Esophagus muscularis mucosa (tissue), 4 donors: ENCODE results near the gene PRR15L. TPM values are rescaled to one million over a fixed set of nuclear protein-coding genes. Genes with fewer than 3 reads are reported as not detected.

Experiments used
- DNase-seq: peaks from one replicate; pipeline ENCODE4 v3.0.0-alpha.2; 2017; ENCODE audit errors: extremely low spot score
- H3K27ac ChIP-seq, 4 donors: fragments of 200-600 bp; sonication (generic); replicated peaks in 1 of 4; 1 replicate in 3 of 4; 2 replicates in 1 of 4; pipeline ENCODE4 v1.5.1; 2016 to 2019; ENCODE audit warnings: mild to moderate bottlenecking in 1 of 4
- H3K27me3 ChIP-seq, 4 donors: fragments of 200-600 bp; sonication (generic); one replicate each; pipeline versions ENCODE4 v1.5.1 to v1.6.0; 2016 to 2019
- H3K36me3 ChIP-seq, 4 donors: fragments of 200-600 bp; sonication (generic); one replicate each; pipeline ENCODE4 v1.5.1; 2016 to 2019
- H3K4me1 ChIP-seq, 4 donors: fragments of 200-600 bp; sonication (generic); one replicate each; pipeline ENCODE4 v1.5.1; 2016 to 2019
- H3K4me3 ChIP-seq, 4 donors: fragments of 200-600 bp; sonication (generic); 1 replicate in 2 of 4; 2 replicates in 2 of 4; pipeline ENCODE4 v1.5.1; 2016 to 2019; ENCODE audit warnings: mild to moderate bottlenecking in 4 of 4, moderate library complexity in 1 of 4
- H3K9me3 ChIP-seq, 4 donors: fragments of 200-600 bp; sonication (generic); 1 replicate in 3 of 4; 2 replicates in 1 of 4; pipeline ENCODE4 v1.5.1; 2016 to 2019
- EP300 ChIP-seq: sonication (generic); formaldehyde crosslinking; IDR thresholded peaks from one replicate; pipeline ENCODE4 v1.6.1; 2017; ENCODE audit warnings: antibody characterized with exemption
- POLR2A ChIP-seq: fragments of 450-650 bp; IDR thresholded peaks from one replicate; pipeline ENCODE4 v1.6.1; 2017; ENCODE audit warnings: antibody characterized with exemption, moderate library complexity, mild to moderate bottlenecking, low read depth
- POLR2AphosphoS5 ChIP-seq, 2 donors: sonication (generic); formaldehyde crosslinking; IDR thresholded peaks; one replicate each; pipeline ENCODE4 v1.6.1; 2017; ENCODE audit warnings: antibody characterized with exemption in 2 of 2
- WGBS: methylation state at CpG from one replicate; pipeline ENCODE4 v1.1.5; 2018; 5-methylcytosine and 5-hydroxymethylcytosine counted together
- intact Hi-C: fragments of 100-400 bp; cut with DNase I; formaldehyde crosslinking; loops from one replicate; pipeline ENCODE4 v1.15.1; 2023
- total RNA-seq, 4 donors: library from RNA; depleted of rRNA; stranded (reverse); fragments of >200 nt; gene quantifications; one replicate each; pipeline versions ENCODE4 v1.1.0 to v1.2.1, GENCODE V29; 2016
- TF ChIP-seq, protein P1 (sequence below), 3 experiments: fragments of 200-600 bp in 2 of 3; fragments of 450-650 bp in 1 of 3; sonication (generic) in 2 of 3; IDR thresholded peaks; one replicate each; pipeline ENCODE4 v1.5.1; 2017 to 2019; ENCODE audit warnings: antibody characterized with exemption in 3 of 3, mild to moderate bottlenecking in 2 of 3, moderate library complexity in 1 of 3

The PRR15L gene
- total RNA-seq, 4 donors from 2014 or later, result not detected

DNA sequence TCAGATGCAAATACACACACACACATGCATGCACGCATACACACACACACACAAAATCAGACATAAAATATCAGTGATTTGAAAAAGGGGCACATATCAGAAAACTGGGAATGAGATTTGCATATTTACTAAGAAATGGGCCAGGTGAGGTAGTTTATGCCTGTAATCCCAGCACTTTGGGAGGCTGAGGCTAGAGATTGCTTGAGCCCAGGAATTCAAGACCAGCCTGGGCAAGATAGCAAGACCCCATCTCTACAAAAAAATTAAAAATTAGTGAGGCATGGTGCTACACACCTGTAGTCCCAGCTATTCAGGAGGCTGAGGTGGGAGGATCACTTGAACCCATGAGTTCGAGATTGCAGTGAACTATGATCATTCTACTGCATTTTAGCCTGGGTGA, 38.7 kb downstream of the PRR15L start:
- intact Hi-C loops, result no loop called here
- Histone ChIP-seq H3K27me3 (no peaks in the 10 kb centered on the region), H3K36me3 (peaks cover 7 to 44% (median 27%) of the 10 kb centered on the region in 4 donors), H3K4me1 (peaks cover 30 to 45% (median 38%) of the 10 kb centered on the region in 4 donors), H3K4me3 (no peak overlapping the region), H3K9me3 (no peaks in the 10 kb centered on the region), H3K27ac (no peak overlapping the region)
- 90% methylated on average over 2 of the region's 2 CpGs for WGBS
- TF ChIP-seq EP300, result no peak
- no peak for TF ChIP-seq POLR2A
- TF ChIP-seq, protein P1, sequence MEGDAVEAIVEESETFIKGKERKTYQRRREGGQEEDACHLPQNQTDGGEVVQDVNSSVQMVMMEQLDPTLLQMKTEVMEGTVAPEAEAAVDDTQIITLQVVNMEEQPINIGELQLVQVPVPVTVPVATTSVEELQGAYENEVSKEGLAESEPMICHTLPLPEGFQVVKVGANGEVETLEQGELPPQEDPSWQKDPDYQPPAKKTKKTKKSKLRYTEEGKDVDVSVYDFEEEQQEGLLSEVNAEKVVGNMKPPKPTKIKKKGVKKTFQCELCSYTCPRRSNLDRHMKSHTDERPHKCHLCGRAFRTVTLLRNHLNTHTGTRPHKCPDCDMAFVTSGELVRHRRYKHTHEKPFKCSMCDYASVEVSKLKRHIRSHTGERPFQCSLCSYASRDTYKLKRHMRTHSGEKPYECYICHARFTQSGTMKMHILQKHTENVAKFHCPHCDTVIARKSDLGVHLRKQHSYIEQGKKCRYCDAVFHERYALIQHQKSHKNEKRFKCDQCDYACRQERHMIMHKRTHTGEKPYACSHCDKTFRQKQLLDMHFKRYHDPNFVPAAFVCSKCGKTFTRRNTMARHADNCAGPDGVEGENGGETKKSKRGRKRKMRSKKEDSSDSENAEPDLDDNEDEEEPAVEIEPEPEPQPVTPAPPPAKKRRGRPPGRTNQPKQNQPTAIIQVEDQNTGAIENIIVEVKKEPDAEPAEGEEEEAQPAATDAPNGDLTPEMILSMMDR (IDR thresholded peaks at IDR 0.05), result no peak
- TF ChIP-seq POLR2AphosphoS5 (IDR thresholded peaks at IDR 0.05), result no peak
- DNase-seq, result no peak

DNA sequence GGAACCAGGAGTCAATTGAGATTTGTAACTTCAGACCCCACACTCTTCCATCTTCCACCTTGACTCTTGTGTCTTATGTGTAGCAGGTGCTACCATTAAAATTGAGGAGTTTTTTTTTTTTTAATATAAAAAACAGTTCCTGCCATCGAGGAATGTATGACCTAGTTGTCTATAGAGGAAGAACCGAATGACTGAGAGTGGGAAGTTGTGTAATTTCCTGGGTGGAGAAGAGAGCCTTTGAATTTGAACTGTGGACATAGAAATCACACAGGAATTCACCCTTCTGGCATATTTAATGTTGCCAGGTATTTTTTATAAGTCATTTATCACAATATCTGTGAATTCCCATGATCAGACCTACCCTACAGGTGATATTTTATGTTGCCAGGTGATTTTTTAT, 39.7 kb downstream of the PRR15L start:
- no peak for DNase-seq
- Histone ChIP-seq H3K4me1 (peaks cover 30 to 48% (median 38%) of the 10 kb centered on the region in 4 donors), H3K36me3 (peaks cover 2 to 34% (median 17%) of the 10 kb centered on the region in 4 donors), H3K27me3 (no peaks in the 10 kb centered on the region), H3K9me3 (no peaks in the 10 kb centered on the region), H3K4me3 (no peak overlapping the region), H3K27ac (peak overlapping the region in 2 of 4 donors; percentile 9 to 43)
- intact Hi-C loops, result no loop called here
- WGBS, result 47% methylated on average over 2 of the region's 2 CpGs
- TF ChIP-seq EP300 (no peak), POLR2AphosphoS5 (IDR thresholded peaks at IDR 0.05) (no peak), POLR2A (no peak)
- TF ChIP-seq, protein P1 (IDR thresholded peaks at IDR 0.05), result no peak

DNA sequence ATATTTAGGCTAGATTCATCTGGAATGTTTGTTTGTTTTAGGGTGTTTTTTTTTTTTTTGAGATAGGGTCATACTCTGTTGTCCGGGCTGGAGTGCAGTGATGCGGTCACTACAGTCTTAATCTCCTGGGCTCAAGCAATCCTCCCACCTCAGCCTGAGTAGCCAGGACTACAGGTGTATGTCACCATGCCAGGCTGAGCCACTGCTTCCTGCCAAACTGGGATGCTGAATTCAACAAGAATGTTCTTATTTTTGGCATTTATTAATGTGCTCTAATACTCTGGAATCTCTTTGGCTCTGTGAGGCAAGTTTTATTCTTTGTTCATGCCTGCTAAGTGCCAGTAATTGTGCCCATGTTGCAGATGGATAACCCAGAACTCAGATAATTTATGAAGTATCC, 40.1 kb downstream of the PRR15L start:
- intact Hi-C loops, result no loop called here
- no peak for DNase-seq
- TF ChIP-seq EP300, result no peak
- no peak for TF ChIP-seq POLR2A
- TF ChIP-seq, protein P1 (IDR thresholded peaks at IDR 0.05), result no peak
- no peak for TF ChIP-seq POLR2AphosphoS5 (IDR thresholded peaks at IDR 0.05)
- H3K27ac ChIP-seq, result peak overlapping the region in 2 of 4 donors; percentile 9 to 43
- no peaks in the 10 kb centered on the region for H3K27me3 ChIP-seq
- H3K36me3 ChIP-seq, result peaks cover 0 to 30% (median 13%) of the 10 kb centered on the region in 4 donors
- H3K4me3 ChIP-seq, result no peak overlapping the region
- peaks cover 30 to 48% (median 38%) of the 10 kb centered on the region in 4 donors for H3K4me1 ChIP-seq
- 69% methylated on average over 2 of the region's 2 CpGs for WGBS
- H3K9me3 ChIP-seq, result no peaks in the 10 kb centered on the region

DNA sequence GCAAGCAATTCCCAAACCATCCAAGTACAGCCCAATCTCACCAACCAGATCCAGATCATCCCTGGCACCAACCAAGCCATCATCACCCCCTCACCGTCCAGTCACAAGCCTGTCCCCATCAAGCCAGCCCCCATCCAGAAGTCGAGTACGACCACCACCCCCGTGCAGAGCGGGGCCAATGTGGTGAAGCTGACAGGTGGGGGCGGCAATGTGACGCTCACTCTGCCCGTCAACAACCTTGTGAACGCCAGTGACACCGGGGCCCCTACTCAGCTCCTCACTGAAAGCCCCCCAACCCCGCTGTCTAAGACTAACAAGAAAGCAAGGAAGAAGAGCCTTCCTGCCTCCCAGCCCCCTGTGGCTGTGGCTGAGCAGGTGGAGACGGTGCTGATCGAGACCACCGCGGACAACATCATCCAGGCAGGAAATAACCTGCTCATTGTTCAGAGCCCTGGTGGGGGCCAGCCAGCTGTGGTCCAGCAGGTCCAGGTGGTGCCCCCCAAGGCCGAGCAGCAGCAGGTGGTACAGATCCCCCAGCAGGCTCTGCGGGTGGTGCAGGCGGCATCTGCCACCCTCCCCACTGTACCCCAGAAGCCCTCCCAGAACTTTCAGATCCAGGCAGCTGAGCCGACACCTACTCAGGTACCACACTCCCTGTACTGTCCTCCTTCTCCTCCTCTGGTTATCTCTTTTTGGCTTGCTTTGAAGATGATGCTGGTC, 41.0 kb downstream of the PRR15L start:
- peak overlapping the region; percentile 33 to 69 (median 66) for H3K27ac ChIP-seq
- no peak for DNase-seq
- no peak for TF ChIP-seq EP300
- TF ChIP-seq, protein P1 (IDR thresholded peaks at IDR 0.05), result no peak
- TF ChIP-seq POLR2AphosphoS5 (IDR thresholded peaks at IDR 0.05), result no peak
- H3K4me3 ChIP-seq, result no peak overlapping the region
- H3K9me3 ChIP-seq, result no peaks in the 10 kb centered on the region
- intact Hi-C loops, result no loop called here
- peaks cover 0 to 30% (median 13%) of the 10 kb centered on the region in 4 donors for H3K36me3 ChIP-seq
- 90% methylated on average over 19 of the region's 19 CpGs for WGBS
- peaks cover 30 to 48% (median 38%) of the 10 kb centered on the region in 4 donors for H3K4me1 ChIP-seq
- H3K27me3 ChIP-seq, result no peaks in the 10 kb centered on the region
